Measurements from ENCODE around the gene SOWAHB.

DNA sequence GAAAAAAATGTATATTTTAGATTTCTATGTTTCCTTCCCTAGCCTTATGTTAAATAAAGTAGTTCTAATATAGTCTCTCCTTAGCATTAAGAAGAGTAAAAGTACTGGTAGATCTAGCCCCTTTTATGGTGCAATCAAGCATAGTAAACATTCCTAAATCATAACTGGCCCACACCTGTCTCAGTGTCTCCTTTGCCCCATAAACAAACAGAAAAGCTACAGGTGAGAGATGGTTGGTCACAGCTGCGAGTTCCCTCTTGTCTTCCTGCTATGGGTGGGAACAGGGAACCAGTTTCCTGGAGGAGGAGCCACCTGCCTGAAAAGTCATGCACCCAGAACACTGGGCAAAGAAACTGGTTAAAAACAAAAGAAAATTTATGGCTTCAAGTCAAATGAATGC lies 16.6 kb downstream of the SOWAHB start:
- TF ChIP-seq, protein P1, sequence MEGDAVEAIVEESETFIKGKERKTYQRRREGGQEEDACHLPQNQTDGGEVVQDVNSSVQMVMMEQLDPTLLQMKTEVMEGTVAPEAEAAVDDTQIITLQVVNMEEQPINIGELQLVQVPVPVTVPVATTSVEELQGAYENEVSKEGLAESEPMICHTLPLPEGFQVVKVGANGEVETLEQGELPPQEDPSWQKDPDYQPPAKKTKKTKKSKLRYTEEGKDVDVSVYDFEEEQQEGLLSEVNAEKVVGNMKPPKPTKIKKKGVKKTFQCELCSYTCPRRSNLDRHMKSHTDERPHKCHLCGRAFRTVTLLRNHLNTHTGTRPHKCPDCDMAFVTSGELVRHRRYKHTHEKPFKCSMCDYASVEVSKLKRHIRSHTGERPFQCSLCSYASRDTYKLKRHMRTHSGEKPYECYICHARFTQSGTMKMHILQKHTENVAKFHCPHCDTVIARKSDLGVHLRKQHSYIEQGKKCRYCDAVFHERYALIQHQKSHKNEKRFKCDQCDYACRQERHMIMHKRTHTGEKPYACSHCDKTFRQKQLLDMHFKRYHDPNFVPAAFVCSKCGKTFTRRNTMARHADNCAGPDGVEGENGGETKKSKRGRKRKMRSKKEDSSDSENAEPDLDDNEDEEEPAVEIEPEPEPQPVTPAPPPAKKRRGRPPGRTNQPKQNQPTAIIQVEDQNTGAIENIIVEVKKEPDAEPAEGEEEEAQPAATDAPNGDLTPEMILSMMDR (IDR thresholded peaks at IDR 0.05; ENCODE audit: borderline replicate concordance, extremely low read depth, low read length, poor library complexity, severe bottlenecking) = no peak
- TF ChIP-seq EZH2 (IDR thresholded peaks at IDR 0.05; ENCODE audit: borderline replicate concordance, low read depth, low read length, severe bottlenecking) = no peak
